NCI-H187 treated with DMSO at 0.1 percent for 48 hours (cell line): Measurements from ENCODE around the gene WDR27.
"Not testable (repeated sequence)": the region's sequence is repeated elsewhere in the genome, so short reads cannot be mapped to it uniquely, and the experiment has no call there.

ENCODE experiments used
- DNase-seq: peaks from one replicate; lab custom pipeline; 2025; lab: John Stamatoyannopoulos, UW

The WDR27 gene

DNA sequence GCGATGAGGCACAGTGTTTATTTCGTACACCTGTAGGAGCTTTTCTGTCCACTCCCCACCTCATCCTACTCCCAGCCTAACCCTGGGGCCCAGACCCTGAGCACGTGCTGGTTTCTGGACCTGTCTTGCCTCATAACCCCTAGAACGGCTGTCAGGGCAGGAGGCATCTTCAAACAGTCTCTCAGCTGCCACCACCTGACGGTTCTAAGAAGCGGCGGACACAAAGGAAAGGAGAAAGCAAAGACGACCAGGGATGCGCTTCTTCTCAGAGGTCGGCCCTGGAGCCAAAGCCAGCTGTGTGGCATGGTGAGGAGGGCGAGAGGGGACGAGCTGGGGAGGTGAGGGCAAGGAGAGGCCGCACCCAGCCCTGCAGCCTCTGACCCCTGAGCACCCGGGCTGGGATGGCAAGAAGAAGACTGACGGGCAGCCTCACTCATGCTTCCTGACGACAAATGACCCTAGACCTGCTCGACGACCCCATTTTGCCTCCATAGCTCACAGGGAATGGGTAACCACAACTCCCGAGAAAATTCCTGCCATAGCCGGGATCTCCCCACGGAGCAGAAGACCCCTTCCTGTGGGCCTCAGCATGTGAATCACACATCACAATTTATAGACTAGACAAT is 62.1 kb downstream of the WDR27 start:
- DNase-seq = no peak

DNA sequence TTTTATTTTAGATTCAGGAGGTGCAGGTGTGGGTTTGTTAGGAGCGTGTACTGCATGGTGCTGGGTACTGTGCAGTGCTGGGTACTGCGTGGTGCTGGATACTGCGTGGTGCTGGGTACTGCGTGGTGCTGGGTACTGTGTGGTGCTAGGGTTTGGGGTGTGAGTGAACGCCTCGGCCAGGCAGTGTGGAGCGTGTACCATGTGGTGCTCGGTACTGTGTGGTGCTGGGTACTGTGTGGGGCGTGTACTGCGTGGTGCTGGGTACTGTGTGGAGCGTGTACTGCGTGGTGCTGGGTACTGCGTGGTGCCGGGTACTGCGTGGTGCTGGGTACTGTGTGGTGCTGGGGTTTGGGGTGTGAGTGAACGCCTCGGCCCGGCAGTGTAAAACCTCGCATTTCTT is 62.9 kb downstream of the WDR27 start:
- DNase-seq = no peak

DNA sequence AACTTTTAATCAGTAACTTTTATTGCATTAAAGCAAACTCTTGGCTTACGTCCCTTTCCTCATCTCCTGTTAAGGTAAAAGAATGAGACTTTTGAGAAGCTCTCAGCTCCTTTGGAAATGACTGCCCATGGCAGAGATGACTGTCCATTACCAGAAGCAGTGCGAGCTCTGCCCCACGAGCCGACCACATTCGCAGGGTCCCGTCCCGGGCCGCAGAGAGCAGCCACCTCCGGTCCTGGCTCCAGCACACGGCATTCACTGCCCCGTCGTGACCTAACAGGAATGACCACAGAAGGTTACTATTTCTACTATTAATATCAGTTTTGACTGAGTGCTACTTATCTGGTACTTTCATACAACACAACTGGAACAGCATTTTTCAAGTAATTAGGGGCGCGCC is 63.4 kb downstream of the WDR27 start:
- no peak for DNase-seq

DNA sequence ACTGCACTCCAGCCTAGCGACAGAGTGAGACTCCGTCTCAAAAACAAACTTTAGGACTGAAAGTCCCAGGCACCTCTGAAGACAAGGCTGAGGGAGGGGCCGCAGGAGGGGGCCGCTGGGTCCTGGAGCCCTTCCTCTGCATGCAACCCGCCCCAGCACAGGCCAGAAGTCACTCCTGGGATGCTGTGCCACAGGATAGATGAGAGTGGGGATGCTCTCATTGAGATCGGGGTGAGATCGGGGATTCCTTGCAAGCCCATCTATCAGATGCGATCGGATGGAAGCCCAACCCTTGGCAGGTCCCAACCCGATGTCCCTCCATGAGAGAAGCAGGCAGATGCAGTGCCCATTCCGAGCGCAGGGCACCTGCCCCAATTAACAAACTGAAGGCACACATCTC is 66.5 kb downstream of the WDR27 start:
- DNase-seq = no peak

DNA sequence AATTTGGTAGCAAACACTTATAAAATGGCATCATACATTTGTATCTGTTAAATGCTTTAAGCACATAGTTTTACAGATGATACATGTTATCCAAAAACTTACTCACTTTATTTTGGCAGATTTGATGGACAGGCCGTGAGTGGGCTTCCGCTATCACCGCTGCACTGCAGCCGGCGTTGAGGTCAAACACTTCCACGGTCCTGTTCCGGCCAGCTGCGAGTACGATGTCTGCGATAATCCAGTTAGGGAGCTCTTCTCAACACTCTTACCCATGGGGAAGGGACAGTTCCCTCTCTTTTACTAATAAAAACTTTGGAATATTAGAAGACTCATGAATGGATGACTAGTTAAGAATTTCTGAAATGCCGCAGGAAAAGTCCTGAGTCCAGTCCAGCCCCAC is 69.0 kb downstream of the WDR27 start:
- DNase-seq = no peak

DNA sequence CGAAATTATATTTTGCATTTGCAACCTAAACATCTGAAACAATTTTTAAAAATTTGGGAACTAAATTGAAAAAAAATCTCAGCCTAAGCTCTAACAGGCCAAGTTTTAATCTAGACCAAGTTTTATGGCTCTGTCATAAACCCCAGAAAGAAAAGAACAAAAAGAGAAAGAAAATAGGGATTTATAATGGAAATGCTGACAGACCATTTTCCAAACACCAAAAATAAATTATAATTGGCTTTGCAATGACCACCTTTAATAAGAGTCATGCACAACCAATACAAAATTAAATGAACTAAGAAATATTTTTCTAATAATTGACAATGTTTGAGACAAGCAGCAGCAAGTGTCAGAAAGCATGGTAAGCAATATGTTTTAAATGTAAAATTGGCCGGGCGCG is 72.6 kb downstream of the WDR27 start:
- DNase-seq = no peak

DNA sequence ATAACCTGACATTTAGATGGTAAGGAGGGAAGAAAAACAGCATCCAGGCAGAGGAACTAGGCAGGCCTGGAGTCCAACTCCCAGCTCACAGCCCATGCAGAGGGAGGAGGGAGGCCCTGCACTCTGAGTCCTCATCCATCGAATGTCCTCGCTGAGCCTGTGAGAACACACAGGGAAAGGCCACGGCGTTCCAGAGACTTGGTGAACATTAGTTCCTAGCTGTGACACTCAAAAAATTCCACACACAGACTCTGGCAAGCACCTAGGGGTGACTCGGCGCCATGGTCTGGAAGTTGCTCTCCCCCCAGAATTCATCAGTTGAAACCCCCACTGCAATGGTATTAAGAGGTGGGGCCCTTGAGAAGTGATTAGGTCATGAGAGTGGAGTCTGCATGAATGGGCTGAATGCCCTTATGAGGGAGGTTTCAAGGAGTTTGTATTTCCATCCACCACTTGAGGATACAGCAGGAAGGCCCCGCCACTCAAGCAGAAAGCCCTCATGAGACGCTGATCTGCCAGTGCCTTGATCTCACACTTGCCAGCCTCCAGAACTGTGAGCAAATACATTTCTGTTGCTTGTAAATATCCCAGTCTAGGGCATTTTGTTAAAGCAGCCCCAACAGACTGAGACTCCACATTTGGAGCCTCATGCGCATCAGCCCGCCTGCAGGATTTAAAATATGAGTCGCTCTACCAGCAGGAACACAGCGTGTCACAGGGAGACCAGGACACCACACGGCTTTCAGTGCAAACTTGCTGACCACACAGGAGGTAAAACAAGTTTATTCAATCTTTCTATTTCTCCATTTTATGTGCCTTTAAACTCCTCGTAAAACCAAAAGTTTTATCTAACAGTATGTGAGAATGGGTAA is 73.9 kb downstream of the WDR27 start:
- no peak for DNase-seq

DNA sequence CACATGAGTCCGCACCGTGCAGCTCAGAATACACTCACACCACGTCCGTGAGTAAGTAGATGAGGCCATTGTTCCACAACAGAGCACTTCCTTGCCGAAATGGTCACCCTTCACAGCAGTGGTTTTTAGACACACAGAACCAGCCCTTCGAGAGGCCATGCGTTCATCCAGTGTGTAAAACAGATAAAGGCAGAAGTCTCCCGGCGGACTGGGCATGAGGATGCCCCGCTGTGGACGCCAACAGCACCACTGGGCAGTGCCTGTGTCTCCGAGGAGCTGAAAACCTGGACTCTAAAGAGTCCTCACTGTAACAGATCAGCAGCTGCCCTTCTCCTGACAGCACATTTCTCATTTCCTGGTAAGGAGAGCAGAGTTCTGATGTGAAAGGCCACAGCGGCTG is 75.2 kb downstream of the WDR27 start:
- no peak for DNase-seq

DNA sequence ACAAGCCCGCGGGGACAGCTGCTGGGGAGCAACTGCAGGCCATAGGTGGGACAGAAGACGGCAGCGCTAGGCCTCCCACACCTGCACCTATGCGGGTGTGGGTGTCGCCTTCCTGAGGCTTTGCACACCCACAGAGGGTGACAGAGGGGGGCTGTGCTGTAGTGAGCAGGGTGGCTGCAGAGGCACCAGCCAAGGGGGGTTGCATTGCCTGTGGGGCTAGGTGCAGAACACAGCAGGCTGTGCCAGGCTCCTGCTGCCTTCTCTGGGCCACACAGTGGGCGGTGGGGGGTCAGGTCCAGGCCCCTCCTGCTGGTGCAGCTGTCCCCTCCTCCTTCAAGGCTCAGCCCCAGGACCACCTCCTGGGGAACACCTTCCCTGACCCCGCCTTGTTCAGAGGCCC is 75.7 kb downstream of the WDR27 start:
- DNase-seq = no peak

DNA sequence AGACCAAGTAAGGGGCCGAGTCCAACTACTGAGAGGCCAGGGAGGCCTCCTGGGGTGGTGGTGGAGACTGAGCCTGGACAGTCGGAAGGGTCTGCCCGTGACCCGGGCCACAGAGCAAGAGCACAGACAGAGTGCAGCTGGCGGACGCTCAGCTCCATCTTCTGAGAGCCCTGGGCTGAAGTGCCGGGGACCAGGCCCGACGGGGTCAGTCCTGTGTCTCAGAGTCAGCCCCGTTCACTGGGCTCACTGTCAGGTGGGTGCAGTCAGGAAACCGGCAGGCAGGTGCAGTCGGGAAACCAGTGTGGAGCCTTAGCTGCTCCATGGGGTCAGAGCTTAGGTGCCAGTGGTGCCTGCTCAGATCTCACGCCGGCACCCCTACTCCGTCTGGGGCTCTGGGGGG is 76.5 kb downstream of the WDR27 start:
- no peak for DNase-seq

DNA sequence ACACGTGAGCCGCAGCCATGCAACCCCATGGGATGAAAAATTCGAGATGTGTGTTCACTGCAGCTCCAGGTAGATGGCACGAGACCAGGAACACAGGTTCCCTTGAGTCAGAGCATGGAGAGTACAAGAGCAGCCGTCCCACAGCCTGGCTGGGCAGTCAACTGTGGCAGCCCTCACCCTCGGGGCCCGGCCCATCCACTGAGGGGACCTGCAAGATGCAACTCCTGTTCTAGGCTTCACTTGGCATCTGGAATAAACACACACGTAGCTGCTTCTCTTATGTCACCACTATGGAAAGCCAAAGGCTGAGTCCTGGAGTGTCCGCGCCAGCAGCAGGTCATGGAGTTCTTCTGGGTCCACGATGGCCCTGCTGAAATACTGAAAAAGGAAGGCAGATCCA is 77.0 kb downstream of the WDR27 start:
- no peak for DNase-seq

DNA sequence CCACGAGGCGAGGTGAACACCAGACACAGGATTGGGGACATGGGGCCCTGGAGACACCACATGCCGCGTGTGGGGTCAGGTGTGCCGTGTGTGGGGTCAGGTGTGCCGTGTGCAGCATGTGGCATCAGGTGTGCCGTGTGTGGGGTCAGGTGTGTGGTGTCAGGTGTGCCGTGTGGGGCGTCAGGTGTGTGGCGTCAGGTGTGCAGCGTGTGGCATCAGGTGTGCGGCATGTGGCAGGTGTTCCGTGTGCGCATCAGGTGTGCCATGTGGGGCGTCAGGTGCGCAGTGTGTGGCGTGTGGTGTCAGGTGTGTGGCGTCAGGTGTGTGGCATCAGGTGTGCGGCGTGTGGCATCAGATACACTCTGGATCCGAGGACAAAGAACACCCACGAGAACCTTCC is 77.9 kb downstream of the WDR27 start:
- no peak for DNase-seq

DNA sequence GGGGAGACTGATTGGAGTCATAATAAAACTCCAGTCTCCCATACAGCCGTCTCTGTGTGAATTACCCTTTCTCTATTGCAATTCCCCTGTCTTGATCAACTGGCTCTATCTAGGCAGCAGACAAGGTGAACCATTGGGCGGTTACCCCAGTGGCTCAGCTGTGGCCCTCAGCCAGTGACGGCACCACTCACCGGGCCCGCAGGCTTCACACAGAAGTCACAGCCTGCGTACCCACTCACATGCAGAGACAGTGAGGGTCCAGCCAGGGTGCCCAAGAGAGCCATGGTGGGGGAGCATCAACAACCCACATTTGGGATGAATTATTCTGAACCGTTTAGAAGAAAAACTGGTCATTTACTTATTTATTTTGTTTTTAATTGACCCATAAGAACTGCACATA is 78.5 kb downstream of the WDR27 start:
- DNase-seq = no peak

DNA sequence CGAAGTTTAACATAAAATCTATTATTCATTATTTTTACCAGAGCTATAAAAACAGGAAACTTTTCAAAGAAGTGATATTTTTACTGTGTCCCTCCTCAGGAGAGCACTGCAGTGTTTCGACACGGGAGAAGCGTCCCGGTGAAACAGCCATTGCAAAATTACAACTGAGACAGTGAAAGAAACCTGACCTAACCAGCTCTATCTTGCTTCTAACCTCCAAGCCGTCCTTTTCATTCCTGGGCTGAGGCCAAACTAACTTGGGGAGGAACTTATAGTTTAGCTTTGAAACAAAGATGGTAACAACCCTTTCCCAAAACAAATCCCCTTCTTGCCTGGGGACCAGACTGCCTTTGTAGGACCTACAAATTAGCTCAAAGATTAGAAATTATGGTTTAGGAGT is 79.2 kb downstream of the WDR27 start:
- DNase-seq = no peak

DNA sequence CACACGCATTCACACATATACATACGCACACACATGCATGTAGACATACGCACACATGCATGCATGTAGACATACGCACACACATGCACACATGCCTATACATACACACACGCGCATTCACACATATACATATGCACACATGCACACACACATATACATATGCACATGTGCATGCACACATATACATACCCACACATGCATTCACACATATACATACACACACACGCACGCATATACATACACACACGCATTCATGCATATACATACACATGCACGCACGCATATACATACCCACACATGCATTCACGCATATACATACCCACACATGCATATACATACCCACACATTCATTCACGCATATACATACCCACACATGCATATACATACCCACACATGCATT is 80.5 kb downstream of the WDR27 start:
- no peak for DNase-seq

DNA sequence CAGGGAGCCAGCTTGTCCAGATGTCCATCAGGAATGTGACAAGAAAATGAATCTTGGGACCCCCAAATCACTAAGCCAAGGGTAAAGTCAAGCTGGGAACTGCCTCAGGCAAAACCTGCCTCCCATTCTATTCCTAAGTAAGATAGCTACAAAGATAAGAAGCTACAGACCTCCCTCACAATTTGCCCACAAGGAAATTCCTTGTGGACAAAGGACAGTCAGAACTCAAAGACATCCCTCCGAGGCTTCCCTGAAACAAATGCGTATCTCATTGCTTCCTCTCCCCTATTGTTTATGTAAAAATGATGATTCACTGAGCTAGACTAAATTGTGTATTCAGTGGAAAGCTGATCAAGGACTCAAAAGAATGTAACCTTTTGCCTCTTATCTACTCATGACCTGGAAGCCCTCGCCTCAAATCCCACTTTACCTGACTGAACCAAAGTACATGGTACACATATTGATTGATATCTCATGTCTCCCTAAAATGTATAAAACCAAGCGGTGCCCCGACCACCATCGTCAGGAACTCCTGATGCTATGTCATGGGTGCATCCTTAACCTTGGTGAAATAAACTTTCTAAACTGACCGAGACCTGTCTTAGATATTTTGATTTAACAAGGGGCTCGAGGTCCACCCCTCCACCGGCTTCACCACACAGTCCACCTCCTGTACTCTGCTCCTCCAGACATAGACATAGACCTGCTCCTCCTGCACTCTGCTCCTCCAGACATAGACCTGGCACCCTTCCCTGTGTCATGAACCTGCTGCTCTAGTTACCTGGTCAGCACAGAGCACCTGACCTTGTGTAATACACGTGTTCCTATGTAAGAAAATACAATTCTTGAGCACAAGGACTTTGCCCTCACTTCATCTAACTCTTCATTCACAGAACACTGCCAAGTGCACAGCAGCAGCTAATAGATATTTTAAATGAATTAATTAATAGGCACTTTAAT is 81.4 kb downstream of the WDR27 start:
- no peak for DNase-seq

DNA sequence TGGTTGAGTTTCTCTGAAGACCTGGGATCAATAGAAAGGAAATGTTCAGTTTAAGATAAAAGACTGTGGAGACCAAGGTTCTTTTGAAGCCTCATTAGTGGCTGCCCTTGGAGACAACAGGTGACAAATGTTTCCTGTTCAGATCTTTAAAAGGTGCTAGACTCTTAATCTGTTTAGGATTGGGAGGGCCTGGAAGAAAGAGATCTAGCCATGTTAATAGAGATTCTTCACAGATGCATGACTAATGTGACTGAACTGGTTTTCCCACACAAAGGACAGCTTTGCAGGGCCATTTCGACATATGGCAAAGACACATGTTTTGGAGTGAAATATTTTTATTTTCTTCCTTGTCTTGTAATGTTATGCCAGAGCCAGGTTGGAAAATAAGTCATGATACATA is 82.2 kb downstream of the WDR27 start:
- DNase-seq = no peak

DNA sequence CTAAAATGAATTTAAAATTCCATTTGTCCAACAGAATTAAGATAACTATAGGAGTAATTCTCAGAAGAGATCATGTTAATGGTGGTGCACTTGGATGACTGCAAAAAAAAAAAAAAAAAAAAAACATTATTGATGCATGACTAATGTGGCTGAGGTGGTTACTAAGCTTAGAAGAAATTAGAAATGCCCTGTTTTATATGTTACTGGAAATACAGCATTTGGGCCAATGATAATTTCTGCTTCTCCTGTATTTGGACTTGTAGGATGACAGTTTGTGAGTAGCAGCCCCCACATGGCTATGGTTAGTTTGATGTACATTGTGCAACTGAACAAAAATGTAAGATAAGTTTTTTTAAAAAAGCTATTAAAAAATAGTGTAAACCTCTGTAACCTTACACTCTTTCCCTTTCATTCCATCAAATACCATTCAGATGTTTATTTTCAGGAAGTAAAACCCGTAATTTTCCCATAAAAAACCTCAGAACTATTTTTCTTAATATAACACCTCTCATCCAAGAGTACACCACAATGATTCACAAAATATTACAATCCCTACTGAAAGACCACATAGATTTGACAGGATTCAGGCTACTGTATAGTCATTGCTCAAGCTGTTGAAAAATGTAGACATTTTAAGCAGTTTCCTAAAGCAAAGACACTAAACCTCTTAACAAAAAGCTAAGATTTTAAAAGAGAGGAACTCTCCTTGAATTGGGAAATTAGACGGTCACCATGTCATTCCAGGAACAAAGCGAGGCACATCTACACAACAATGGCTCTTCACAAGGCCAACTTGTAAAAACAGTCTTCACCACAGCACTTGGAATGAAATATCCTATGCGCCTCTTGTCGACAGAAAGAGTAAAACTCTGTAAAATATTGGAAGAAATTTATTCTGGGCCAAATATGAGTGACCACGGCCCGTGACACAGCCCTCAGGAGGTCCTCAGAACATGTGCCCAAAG is 83.0 kb downstream of the WDR27 start:
- DNase-seq = no peak

DNA sequence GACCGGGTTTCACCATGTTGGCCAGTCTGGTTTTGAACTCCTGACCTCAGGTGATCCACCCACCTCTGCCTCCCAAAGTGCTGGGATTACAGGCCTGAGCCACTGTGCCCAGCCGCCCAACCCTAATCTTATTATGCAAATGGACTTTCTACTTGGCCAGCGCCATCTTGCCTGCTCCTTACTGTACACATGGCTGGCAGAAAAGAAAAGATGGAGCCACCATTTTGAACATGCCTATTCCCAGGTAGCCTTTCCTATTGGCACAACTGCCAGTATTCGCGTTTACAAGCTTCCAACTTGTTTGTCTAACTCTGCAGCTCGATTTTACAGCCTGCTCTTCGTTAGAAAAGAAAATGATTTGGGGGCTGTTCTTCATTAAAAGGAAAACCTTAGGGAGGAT is 84.3 kb downstream of the WDR27 start:
- no peak for DNase-seq

DNA sequence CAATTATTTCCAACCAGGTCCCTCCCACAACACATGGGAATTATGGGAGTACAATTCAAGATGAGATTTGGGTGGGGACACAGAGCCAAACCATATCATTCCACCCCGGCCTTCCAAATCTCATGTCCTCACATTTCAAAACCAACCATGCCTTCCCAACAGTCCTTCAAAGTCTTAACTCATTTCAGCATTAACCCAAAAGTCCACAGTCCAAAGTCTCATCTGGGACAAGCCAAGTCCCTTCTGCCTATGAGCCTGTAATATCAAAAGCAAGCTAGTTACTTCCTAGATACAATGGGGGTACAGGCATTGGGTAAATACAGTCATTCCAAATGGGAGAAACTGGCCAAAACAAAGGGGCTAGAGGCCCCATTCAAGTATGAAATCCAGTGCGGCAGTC is 93.2 kb downstream of the WDR27 start:
- not testable (repeated sequence) for DNase-seq

DNA sequence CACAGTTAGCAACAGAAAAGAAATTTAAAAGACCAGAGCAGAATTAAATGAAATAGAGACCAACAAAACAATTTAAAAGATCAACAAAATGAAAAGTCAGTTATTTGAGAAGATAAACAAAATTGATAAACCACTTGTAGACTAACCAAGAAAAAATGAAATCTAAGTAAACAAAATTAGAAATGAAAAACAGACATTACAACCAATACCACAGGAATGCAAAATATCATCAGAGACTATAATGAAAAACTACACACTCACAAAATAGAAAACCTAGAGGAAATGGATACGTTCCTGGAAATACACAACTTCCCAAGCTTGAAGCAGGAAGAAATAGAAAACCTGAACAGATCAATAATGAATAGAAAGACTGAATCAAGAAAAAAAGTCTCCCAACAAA is 97.8 kb downstream of the WDR27 start:
- no peak for DNase-seq

DNA sequence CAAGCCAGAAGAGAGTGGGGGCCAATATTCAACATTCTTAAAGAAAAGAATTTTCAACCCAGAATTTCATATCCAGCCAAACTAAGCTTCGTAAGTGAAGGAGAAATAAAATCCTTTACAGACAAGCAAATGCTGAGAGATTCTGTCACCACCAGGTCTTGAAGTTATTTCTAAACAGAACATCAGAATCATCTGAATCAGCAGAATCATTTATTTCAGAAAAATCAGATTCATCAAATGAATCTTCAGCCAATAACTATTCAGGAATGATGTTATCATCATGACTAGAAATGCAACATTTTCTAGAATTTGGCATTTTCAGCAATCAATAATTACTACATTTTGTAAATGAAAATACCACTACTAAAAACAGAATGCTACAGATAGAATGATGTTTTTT is 100.7 kb downstream of the WDR27 start:
- not testable (repeated sequence) for DNase-seq
